ENCODE data around the gene MLEC. TPM values are rescaled to one million over a fixed set of nuclear protein-coding genes. Genes with fewer than 3 reads are reported as not detected.

Gene MLEC
- total and polyA plus RNA-seq, 5 donors from 2014 or later, result 28.2 to 61.4 (median 42.3) TPM

Other genes with a start within 250 kb of the MLEC start
- 169 TPM for gene COX6A1, start 249.0 kb upstream of the MLEC start, total RNA-seq
- 1,000 to 10,000 TPM in 2 of 4 donors, 100 to 1,000 TPM in 2; 939 to 1,218 (median 1,022) TPM for gene COX6A1, start 249.0 kb upstream of the MLEC start, polyA plus RNA-seq
- 19.2 TPM for gene TRIAP1, start 240.8 kb upstream of the MLEC start, total RNA-seq
- gene TRIAP1, start 240.8 kb upstream of the MLEC start, polyA plus RNA-seq, result 10 to 100 TPM; 43.6 to 61.1 (median 47.6) TPM
- 30.2 TPM for gene GATC, start 240.7 kb upstream of the MLEC start, total RNA-seq
- gene GATC, start 240.7 kb upstream of the MLEC start, polyA plus RNA-seq, result 10 to 100 TPM; 13.7 to 19.9 (median 16.9) TPM
- 138 TPM for gene SRSF9, start 217.4 kb upstream of the MLEC start, total RNA-seq
- 100 to 1,000 TPM; 167 to 193 (median 191) TPM for gene SRSF9, start 217.4 kb upstream of the MLEC start, polyA plus RNA-seq
- gene DYNLL1, start 191.0 kb upstream of the MLEC start, total RNA-seq, result 99.0 TPM
- 100 to 1,000 TPM; 480 to 692 (median 547) TPM for gene DYNLL1, start 191.0 kb upstream of the MLEC start, polyA plus RNA-seq
- gene COQ5, start 158.0 kb upstream of the MLEC start, total RNA-seq, result 11.5 TPM
- gene COQ5, start 158.0 kb upstream of the MLEC start, polyA plus RNA-seq, result 10 to 100 TPM; 40.4 to 67.4 (median 45.9) TPM
- 434 TPM for gene RNF10, start 152.8 kb upstream of the MLEC start, total RNA-seq
- 100 to 1,000 TPM; 106 to 150 (median 114) TPM for gene RNF10, start 152.8 kb upstream of the MLEC start, polyA plus RNA-seq
- 32.3 TPM for gene POP5, start 105.7 kb upstream of the MLEC start, total RNA-seq
- 10 to 100 TPM; 71.2 to 88.4 (median 79.0) TPM for gene POP5, start 105.7 kb upstream of the MLEC start, polyA plus RNA-seq
- gene CABP1, start 46.5 kb upstream of the MLEC start, total RNA-seq, result not detected
- gene CABP1, start 46.5 kb upstream of the MLEC start, polyA plus RNA-seq, result not detected
- 10.9 TPM for gene UNC119B, start 23.3 kb downstream of the MLEC start, total RNA-seq
- 1 to 10 TPM; 6.6 to 9.4 (median 8.0) TPM for gene UNC119B, start 23.3 kb downstream of the MLEC start, polyA plus RNA-seq
- gene ACADS, start 38.7 kb downstream of the MLEC start, total RNA-seq, result 10.9 TPM
- gene ACADS, start 38.7 kb downstream of the MLEC start, polyA plus RNA-seq, result 10 to 100 TPM; 26.6 to 29.8 (median 27.4) TPM
- 46.7 TPM for gene SPPL3, start 217.2 kb downstream of the MLEC start, total RNA-seq
- 10 to 100 TPM; 15.5 to 34.0 (median 20.5) TPM for gene SPPL3, start 217.2 kb downstream of the MLEC start, polyA plus RNA-seq

All from CD4-positive, CD25-positive, alpha-beta regulatory T cell (primary cell).